Stimulated activated memory B cell treated with anti-CD40 and anti-IgM and Interleukin-4, amounts not matched to agents 10 μg/mL and 1 μg/mL and 100 μg/mL, for 72 hours (primary cell): Measurements from ENCODE around the gene VBP1.
"Not testable (repeated sequence)": the region's sequence is repeated elsewhere in the genome, so short reads cannot be mapped to it uniquely, and the experiment has no call there.

ENCODE experiments used
- ATAC-seq: fragments of 150-1000 bp; cut with Tn5 transposase; 2 replicates; pipeline ENCODE4 v1.10.0; 2021
- H3K27ac Mint-ChIP-seq: one replicate; pipeline ENCODE4 v1.8.0; 2022; ENCODE audit warnings: mild to moderate bottlenecking, mixed read lengths
- H3K27me3 Mint-ChIP-seq: one replicate; pipeline ENCODE4 v1.8.0; 2022; ENCODE audit warnings: mixed read lengths
- H3K36me3 Mint-ChIP-seq: one replicate; pipeline ENCODE4 v1.8.0; 2022; ENCODE audit warnings: mixed read lengths
- H3K4me1 Mint-ChIP-seq: one replicate; pipeline ENCODE4 v1.8.0; 2022; ENCODE audit warnings: mixed read lengths
- H3K4me3 Mint-ChIP-seq: one replicate; pipeline ENCODE4 v1.8.0; 2022; ENCODE audit warnings: mild to moderate bottlenecking, moderate library complexity, mixed read lengths
- H3K9me3 Mint-ChIP-seq: one replicate; pipeline ENCODE4 v1.8.0; 2022; ENCODE audit warnings: mixed read lengths

The VBP1 gene

GRCh38 chrX:155242300-155242699 is 26.0 kb downstream of the VBP1 start:
- ATAC-seq = peak; percentile 60
- Mint-ChIP-seq H3K27ac (no peak overlapping the region), H3K4me3 (no peak overlapping the region), H3K9me3 (no peaks in the 10 kb centered on the region), H3K27me3 (no peaks in the 10 kb centered on the region), H3K4me1 (peaks cover 11% of the 10 kb centered on the region), H3K36me3 (peaks cover 10% of the 10 kb centered on the region)

DNA sequence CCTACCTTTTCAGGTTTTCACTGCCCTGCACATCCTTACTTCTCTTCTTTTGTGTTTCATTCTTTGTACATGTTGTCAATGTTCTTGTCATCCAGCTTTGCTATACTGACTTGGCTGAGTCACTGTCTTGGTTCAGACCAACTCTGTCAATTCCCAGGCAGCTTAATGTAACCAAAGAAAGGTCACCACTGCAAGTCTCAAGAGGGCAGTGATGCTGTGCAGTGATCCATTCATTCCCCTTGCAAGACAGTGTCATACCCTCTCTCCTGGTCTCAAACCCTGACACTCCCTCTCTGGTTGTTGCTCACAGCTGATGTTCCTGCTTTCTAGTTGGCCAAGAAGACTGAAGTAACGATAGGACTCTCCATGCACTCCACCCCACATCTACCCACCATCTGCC is 30.5 kb downstream of the VBP1 start:
- no peaks in the 10 kb centered on the region for H3K36me3 Mint-ChIP-seq
- ATAC-seq = peak; percentile 87
- H3K27ac Mint-ChIP-seq = peak overlapping the region; percentile 49

DNA sequence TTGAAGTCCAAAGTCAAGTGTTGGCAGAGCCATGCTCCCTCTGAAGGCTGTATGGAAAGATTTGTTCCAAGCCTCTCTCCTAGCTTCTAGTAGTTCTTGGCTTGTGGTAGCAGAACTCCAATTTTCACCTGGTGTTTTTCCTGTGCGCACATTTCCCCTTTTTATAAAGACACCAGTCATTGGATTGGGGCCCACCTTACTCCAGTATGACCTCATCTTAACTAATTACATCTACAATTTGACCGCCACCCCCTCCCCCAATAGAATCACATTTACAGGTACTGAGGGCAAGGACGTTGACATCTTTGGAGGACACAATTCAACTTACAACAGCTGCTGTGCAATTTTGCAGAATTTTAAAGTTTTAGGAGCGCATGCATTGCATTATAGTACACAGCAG is 31.2 kb downstream of the VBP1 start:
- Mint-ChIP-seq H3K4me3 (no peak overlapping the region), H3K36me3 (no peaks in the 10 kb centered on the region), H3K27ac (no peak overlapping the region), H3K27me3 (no peaks in the 10 kb centered on the region), H3K9me3 (no peaks in the 10 kb centered on the region), H3K4me1 (peaks cover 11% of the 10 kb centered on the region)
- no peak for ATAC-seq

More for the DNA sequence above, 30.5 kb downstream of the VBP1 start:
- H3K4me3 Mint-ChIP-seq = no peak overlapping the region
- H3K4me1 Mint-ChIP-seq = peaks cover 11% of the 10 kb centered on the region
- no peaks in the 10 kb centered on the region for H3K27me3 Mint-ChIP-seq
- H3K9me3 Mint-ChIP-seq = no peaks in the 10 kb centered on the region

- H3K27me3 Mint-ChIP-seq = no peaks in the 10 kb centered on the region
- no peaks in the 10 kb centered on the region for H3K9me3 Mint-ChIP-seq
- ATAC-seq = no peak
- peaks cover 4% of the 10 kb centered on the region for H3K36me3 Mint-ChIP-seq
- no peak overlapping the region for H3K27ac Mint-ChIP-seq
- H3K4me3 Mint-ChIP-seq = no peak overlapping the region
- H3K4me1 Mint-ChIP-seq = peaks cover 9% of the 10 kb centered on the region
These were observed 35.1 kb downstream of the VBP1 start for GRCh38 chrX:155251391-155251790.

GRCh38 chrX:155259752-155260151 is 43.5 kb downstream of the VBP1 start:
- Mint-ChIP-seq H3K9me3 (no peaks in the 10 kb centered on the region), H3K36me3 (peaks cover 11% of the 10 kb centered on the region), H3K4me3 (no peak overlapping the region), H3K27me3 (no peaks in the 10 kb centered on the region), H3K27ac (no peak overlapping the region), H3K4me1 (peaks cover 9% of the 10 kb centered on the region)
- ATAC-seq = no peak

DNA sequence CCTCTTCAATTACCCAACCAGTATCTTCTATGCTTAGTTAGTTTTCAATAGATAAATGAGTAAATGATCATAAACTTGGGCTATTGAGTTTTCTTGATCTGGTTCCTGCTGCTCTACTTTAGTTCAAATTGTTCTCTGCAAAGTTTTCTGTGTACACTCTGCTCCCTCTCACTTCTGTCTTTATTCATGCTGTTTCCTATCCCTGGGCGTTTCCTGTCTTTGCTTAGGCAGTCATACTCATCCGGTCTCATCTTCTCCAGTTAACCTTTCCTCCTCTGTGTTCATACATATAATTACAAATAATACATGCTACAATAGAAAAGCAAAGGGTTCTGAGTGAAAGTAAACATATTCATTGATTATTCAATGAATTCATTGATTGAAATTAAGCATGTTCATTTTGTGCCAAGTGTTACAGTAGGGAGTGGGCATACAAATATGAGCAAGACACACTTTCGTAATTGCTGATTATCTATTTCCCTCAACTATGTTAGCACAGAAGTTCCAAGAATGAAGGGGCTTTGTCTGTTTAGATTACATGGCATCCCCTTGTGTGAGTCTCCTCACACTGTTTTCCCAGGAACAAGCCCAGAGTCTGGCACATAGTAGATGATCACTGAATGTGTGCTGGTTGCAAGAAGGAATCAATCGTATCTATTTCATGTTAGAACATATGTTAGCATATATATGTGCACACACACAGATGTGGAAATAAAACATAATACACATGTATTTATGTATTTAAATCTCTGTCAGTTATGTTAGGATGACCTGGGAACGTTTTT is 46.9 kb downstream of the VBP1 start:
- no peaks in the 10 kb centered on the region for H3K9me3 Mint-ChIP-seq
- no peaks in the 10 kb centered on the region for H3K36me3 Mint-ChIP-seq
- ATAC-seq = no peak
- H3K27me3 Mint-ChIP-seq = no peaks in the 10 kb centered on the region
- peak overlapping the region; percentile 94 for H3K27ac Mint-ChIP-seq
- peak overlapping the region; percentile 96 for H3K4me3 Mint-ChIP-seq
- peaks cover 9% of the 10 kb centered on the region for H3K4me1 Mint-ChIP-seq

- H3K4me3 Mint-ChIP-seq = peak within 1 kb of the TSS; percentile 96
- ATAC-seq = peak; percentile 98
- H3K36me3 Mint-ChIP-seq = no peaks in the 10 kb centered on the region
- no peaks in the 10 kb centered on the region for H3K27me3 Mint-ChIP-seq
- peaks cover 9% of the 10 kb centered on the region for H3K4me1 Mint-ChIP-seq
- no peaks in the 10 kb centered on the region for H3K9me3 Mint-ChIP-seq
- peak within 1 kb of the TSS; percentile 94 for H3K27ac Mint-ChIP-seq
These were observed 47.8 kb downstream of the VBP1 start, which contains the start of gene RAB39B for GRCh38 chrX:155263854-155264628. Gene RAB39B, minus strand, starts transcription at chrX:155264491. Its CDS starts 203 bp downstream, at chrX:155264288.

DNA sequence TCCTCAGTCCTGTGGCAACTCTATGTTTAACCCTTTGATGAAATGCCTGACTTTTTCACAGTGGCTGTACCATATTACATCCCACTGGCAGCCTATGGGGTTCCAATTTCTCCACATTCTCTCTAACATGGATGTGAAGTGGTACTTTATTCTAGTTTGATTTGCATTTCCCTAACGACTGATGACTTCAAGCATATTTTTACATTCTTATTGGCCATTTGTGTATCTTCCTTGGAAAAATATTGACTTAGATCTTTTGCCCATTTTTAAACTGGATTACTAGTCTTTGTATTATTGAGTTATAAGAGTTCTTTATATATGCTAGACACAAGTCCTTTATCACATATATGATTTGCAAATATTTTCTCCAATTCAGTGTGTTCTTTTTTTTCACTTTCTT is 50.2 kb downstream of the VBP1 start:
- Mint-ChIP-seq H3K36me3 (no peaks in the 10 kb centered on the region), H3K27me3 (no peaks in the 10 kb centered on the region), H3K4me1 (peaks cover 9% of the 10 kb centered on the region), H3K4me3 (no peak overlapping the region), H3K27ac (no peak overlapping the region), H3K9me3 (no peaks in the 10 kb centered on the region)
- no peak for ATAC-seq

DNA sequence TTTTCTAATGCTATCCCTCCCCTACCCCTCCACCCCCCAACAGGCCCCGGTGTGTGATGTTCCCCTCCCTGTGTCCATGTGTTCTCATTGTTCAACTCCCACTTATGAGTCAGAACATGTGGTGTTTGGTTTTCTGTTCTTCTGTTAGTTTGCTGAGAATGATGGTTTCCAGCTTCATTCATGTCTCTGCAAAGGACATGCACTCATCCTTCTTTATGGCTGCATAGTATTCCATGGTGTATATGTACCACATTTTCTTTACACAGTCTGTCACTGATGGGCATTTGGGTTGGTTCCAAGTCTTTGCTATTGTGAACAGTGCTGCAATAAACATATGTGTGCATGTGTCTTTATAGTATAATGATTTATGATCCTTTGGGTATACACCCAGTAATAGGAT is 51.7 kb downstream of the VBP1 start:
- not testable (repeated sequence) for H3K36me3 Mint-ChIP-seq, H3K9me3 Mint-ChIP-seq, H3K27me3 Mint-ChIP-seq, H3K4me1 Mint-ChIP-seq, H3K27ac Mint-ChIP-seq, ATAC-seq, H3K4me3 Mint-ChIP-seq

- H3K9me3 Mint-ChIP-seq = no peaks in the 10 kb centered on the region
- no peaks in the 10 kb centered on the region for H3K27me3 Mint-ChIP-seq
- H3K4me3 Mint-ChIP-seq = no peak overlapping the region
- no peaks in the 10 kb centered on the region for H3K4me1 Mint-ChIP-seq
- no peak for ATAC-seq
- no peak overlapping the region for H3K27ac Mint-ChIP-seq
- H3K36me3 Mint-ChIP-seq = no peaks in the 10 kb centered on the region
These were observed 54.7 kb downstream of the VBP1 start for GRCh38 chrX:155270969-155271368.

DNA sequence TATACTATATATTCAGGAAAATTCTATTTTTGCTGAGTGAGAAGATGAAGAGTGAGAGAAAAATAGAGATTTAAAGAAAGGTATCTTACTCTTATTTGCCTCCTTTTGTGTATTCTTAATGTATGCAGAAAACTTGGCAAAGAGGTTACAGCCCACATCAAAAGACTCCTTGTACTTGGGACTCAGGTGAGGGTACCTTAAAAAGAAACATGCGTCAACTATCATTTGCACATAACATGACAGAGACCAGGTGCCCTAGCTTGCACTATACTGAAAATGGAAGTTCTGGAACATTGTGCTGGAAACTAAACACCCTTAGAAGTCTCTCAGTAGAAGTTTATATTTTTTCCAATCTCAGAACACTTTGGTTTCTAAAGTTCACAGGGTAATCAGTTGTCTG is 63.6 kb downstream of the VBP1 start:
- H3K9me3 Mint-ChIP-seq = peaks cover 3% of the 10 kb centered on the region
- H3K36me3 Mint-ChIP-seq = peaks cover 6% of the 10 kb centered on the region
- no peaks in the 10 kb centered on the region for H3K4me1 Mint-ChIP-seq
- ATAC-seq = no peak
- no peak overlapping the region for H3K4me3 Mint-ChIP-seq
- no peaks in the 10 kb centered on the region for H3K27me3 Mint-ChIP-seq
- H3K27ac Mint-ChIP-seq = no peak overlapping the region
